HFFc6 (cell line): ENCODE measurements around the gene VIPR2. TPM values are rescaled to one million over a fixed set of nuclear protein-coding genes. Genes with fewer than 3 reads are reported as not detected.

Source experiments
- DNase-seq: peaks from one replicate; pipeline ENCODE4 v3.0.0-alpha.2; 2018
- H3K27ac Mint-ChIP-seq: 2 replicates; pipeline ENCODE4 v1.8.0; 2020; ENCODE audit warnings: mild to moderate bottlenecking, mixed read lengths
- H3K27me3 Mint-ChIP-seq: 2 replicates; pipeline ENCODE4 v1.8.0; 2021; ENCODE audit warnings: mild to moderate bottlenecking, moderate library complexity, mixed read lengths; ENCODE audit not compliant: insufficient read depth
- H3K36me3 Mint-ChIP-seq: 2 replicates; pipeline ENCODE4 v1.8.0; 2021; ENCODE audit warnings: low read depth, mixed read lengths
- H3K4me1 Mint-ChIP-seq: 2 replicates; pipeline ENCODE4 v1.8.0; 2020; ENCODE audit warnings: low read depth, mixed read lengths
- H3K4me3 Mint-ChIP-seq: 2 replicates; pipeline ENCODE4 v1.8.0; 2020; ENCODE audit warnings: mild to moderate bottlenecking, moderate library complexity, mixed read lengths
- H3K9me3 Mint-ChIP-seq: 2 replicates; pipeline ENCODE4 v1.8.0; 2020; ENCODE audit warnings: mild to moderate bottlenecking, mixed read lengths
- total RNA-seq, 6 experiments: library from RNA; stranded (reverse); fragmentation: NEBNext Ultra II Directional; extraction: Animal tissue kit (Norgen Biotek cat#: 25700); gene quantifications; 2 replicates in 1 of 6; 3 replicates in 5 of 6; pipeline ENCODE4 v1.2.3, GENCODE V29; 2021
- TF ChIP-seq, protein P1 (sequence below): fragments of 200-600 bp; sonication (generic); IDR thresholded peaks from 2 replicates; pipeline ENCODE4 v1.5.0; 2021; ENCODE audit warnings: antibody characterized with exemption, mild to moderate bottlenecking

Gene VIPR2
- total RNA-seq, 6 experiments from 2014 or later: not detected

DNA sequence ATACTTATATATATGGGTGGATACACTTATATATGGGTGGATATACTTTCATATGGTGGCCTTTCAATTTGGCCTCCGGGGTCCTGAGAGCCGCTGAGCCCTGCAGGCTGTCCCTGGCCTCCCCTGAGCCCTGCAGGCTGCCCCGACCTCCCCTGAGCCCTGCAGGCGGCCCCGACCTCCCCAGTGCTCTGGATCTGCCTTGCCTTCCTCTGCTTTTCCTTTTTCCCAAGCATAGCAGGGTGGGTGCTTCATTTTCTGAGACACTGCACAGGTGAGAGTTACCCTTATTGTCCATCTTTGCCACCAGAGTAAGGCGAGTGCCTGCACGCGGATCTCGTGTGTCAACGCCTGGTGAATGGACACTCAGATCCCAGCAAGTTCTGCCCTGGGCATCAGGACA lies 106.6 kb downstream of the VIPR2 start:
- Mint-ChIP-seq H3K27ac (no peak overlapping the region), H3K4me3 (no peak overlapping the region), H3K9me3 (peaks cover 2% of the 10 kb centered on the region; the same call in 1 of the 2 replicates), H3K36me3 (no peaks in the 10 kb centered on the region), H3K27me3 (peaks cover 6% of the 10 kb centered on the region; the same call in 1 of the 2 replicates), H3K4me1 (no peaks in the 10 kb centered on the region)
- DNase-seq: no peak
- TF ChIP-seq, protein P1, sequence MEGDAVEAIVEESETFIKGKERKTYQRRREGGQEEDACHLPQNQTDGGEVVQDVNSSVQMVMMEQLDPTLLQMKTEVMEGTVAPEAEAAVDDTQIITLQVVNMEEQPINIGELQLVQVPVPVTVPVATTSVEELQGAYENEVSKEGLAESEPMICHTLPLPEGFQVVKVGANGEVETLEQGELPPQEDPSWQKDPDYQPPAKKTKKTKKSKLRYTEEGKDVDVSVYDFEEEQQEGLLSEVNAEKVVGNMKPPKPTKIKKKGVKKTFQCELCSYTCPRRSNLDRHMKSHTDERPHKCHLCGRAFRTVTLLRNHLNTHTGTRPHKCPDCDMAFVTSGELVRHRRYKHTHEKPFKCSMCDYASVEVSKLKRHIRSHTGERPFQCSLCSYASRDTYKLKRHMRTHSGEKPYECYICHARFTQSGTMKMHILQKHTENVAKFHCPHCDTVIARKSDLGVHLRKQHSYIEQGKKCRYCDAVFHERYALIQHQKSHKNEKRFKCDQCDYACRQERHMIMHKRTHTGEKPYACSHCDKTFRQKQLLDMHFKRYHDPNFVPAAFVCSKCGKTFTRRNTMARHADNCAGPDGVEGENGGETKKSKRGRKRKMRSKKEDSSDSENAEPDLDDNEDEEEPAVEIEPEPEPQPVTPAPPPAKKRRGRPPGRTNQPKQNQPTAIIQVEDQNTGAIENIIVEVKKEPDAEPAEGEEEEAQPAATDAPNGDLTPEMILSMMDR: no peak

DNA sequence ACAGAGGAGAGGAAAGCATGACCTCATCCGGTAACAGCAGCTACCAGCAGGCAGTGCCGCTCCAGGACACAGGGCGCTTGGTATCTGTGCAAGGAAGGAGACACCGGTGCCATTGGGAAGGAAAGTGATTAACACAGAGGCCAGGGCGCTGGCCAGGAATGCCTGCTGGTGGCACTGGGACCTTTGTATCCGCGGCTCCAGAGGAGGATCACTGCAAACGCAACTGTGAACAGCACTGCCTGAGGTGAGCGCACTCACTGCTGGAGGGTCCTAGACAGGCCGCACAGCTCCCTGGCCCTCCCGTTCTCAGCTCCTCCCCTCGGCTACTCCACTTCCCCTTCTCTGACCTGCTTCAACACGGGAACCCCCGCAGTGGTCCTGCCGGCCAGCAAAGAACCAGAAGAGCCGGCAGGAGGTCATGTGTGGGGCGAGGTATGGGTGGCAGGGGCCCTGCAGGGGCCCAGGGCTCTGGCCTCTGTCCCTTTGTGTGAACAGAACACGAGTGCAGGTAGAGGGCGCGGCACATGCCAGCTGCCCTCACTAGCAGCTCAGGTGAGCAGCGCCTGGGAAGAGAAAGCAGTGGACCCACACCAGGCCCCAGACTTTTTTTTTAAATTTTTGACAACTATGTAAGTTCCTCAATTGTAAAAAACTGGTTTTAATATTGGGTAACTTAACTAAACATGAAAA lies 107.6 kb downstream of the VIPR2 start:
- Mint-ChIP-seq H3K4me1 (no peaks in the 10 kb centered on the region), H3K27ac (no peak overlapping the region), H3K27me3 (peaks cover 6% of the 10 kb centered on the region; the same call in 1 of the 2 replicates), H3K4me3 (no peak overlapping the region), H3K9me3 (no peaks in the 10 kb centered on the region; the same call in 1 of the 2 replicates), H3K36me3 (no peaks in the 10 kb centered on the region)
- TF ChIP-seq, protein P1: no peak
- DNase-seq: no peak

GRCh38 chr7:159035571-159036073 lies 109.0 kb downstream of the VIPR2 start:
- no peak overlapping the region for H3K27ac Mint-ChIP-seq

DNA sequence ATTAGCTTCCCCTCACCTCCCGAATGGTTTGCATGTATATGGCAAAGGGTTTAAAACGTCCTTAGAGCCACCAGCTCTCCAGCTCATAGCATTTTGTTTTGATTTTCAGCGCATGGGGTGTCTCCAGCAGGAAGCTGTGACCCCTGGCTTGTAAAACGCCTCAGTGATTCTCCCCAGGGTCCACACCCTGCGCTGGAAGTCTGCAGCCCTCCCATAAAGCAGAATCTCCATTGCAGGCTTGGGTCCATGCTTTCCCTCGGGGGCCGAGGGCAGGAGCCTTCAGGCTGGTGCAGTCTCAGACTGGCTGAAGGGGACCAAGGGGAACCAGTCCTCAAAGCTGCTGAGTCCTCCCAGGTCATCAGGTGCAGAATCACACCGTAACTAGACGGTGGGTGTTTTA lies 109.7 kb downstream of the VIPR2 start:
- DNase-seq: no peak
- TF ChIP-seq, protein P1: no peak
- Mint-ChIP-seq H3K27ac (no peak overlapping the region), H3K4me3 (no peak overlapping the region), H3K4me1 (no peaks in the 10 kb centered on the region), H3K27me3 (peaks cover 6% of the 10 kb centered on the region; the same call in 1 of the 2 replicates), H3K36me3 (no peaks in the 10 kb centered on the region), H3K9me3 (no peaks in the 10 kb centered on the region; the same call in 1 of the 2 replicates)

More at GRCh38 chr7:159035571-159036073, 109.0 kb downstream of the VIPR2 start:
- H3K9me3 Mint-ChIP-seq: no peaks in the 10 kb centered on the region; the same call in 1 of the 2 replicates
- no peak for DNase-seq
- no peaks in the 10 kb centered on the region for H3K4me1 Mint-ChIP-seq
- H3K4me3 Mint-ChIP-seq: no peak overlapping the region
- no peaks in the 10 kb centered on the region for H3K36me3 Mint-ChIP-seq
- TF ChIP-seq, protein P1: no peak
- peaks cover 6% of the 10 kb centered on the region; the same call in 1 of the 2 replicates for H3K27me3 Mint-ChIP-seq

- no peak for DNase-seq
- H3K36me3 Mint-ChIP-seq: no peaks in the 10 kb centered on the region
- H3K27ac Mint-ChIP-seq: no peak overlapping the region
- TF ChIP-seq, protein P1: no peak
- H3K4me3 Mint-ChIP-seq: no peak overlapping the region
- H3K9me3 Mint-ChIP-seq: no peaks in the 10 kb centered on the region; the same call in 1 of the 2 replicates
- peaks cover 6% of the 10 kb centered on the region; the same call in 1 of the 2 replicates for H3K27me3 Mint-ChIP-seq
- no peaks in the 10 kb centered on the region for H3K4me1 Mint-ChIP-seq
Observed at GRCh38 chr7:159034394-159034793, 110.3 kb downstream of the VIPR2 start.
